Endothelial cell of umbilical vein (primary cell): ENCODE data around the gene CREBZF.

Source experiments
- EZH2 ChIP-seq: IDR thresholded peaks from 2 replicates; pipeline ENCODE4 v1.6.1; 2012; ENCODE audit warnings: borderline replicate concordance, low read depth, mild to moderate bottlenecking, moderate library complexity, low read length, inconsistent platforms; ENCODE audit not compliant: severe bottlenecking
- POLR2A ChIP-seq: IDR thresholded peaks from 2 replicates; pipeline ENCODE4 v1.6.1; 2012; ENCODE audit warnings: low read depth, mild to moderate bottlenecking, control low read depth, low read length
- TF ChIP-seq, protein P1 (sequence below), 2 donors: IDR thresholded peaks; 1 replicate in 1 of 2; 2 replicates in 1 of 2; pipeline ENCODE4 v1.5.1; 2011; ENCODE audit warnings: low read length in 2 of 2, mild to moderate bottlenecking in 2 of 2, moderate library complexity in 2 of 2, control low read depth in 1 of 2, inconsistent platforms in 1 of 2, low read depth in 1 of 2; ENCODE audit not compliant: insufficient read depth in 1 of 2; ENCODE audit errors: extremely low read depth in 1 of 2
- TF ChIP-seq, protein P2 (sequence below): IDR thresholded peaks from 2 replicates; pipeline ENCODE4 v1.6.1; 2011; ENCODE audit not compliant: insufficient read depth, insufficient read length

DNA sequence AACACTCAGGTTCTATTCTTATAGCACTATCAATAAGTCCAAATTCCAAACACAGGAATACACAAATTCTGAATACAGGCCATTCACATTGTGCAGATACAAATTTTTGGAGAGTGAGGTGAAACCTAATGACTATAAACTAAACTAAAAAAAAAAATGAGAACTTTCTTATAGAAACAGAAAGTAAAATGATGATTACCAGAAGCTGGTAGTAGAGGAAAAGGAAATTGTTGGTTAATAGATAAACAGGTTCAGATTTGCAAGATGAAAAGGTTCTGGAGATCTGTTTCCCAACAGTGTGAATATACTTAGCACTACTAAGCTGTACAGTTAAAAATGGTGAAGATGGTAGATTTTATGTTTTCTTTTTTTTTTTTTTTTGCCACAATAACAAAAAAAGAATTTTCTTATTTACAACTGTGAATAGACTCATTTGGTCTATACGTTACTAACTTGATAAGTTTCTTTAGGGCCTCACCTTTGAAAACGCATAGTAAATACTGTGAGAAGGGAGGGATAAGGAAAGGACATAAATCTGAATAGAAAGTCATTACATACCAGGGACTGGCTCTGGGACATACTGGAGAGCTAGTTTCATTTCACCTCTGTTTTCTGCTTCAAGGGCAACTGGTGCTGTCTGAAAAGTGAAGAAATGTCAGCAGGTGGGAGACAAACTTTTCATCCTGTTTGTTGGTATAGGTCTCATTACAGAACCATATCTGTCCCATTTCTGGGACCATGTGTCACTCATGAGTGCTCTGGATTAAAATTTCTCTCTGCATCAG lies 35.2 kb upstream of the CREBZF start:
- TF ChIP-seq, protein P1, sequence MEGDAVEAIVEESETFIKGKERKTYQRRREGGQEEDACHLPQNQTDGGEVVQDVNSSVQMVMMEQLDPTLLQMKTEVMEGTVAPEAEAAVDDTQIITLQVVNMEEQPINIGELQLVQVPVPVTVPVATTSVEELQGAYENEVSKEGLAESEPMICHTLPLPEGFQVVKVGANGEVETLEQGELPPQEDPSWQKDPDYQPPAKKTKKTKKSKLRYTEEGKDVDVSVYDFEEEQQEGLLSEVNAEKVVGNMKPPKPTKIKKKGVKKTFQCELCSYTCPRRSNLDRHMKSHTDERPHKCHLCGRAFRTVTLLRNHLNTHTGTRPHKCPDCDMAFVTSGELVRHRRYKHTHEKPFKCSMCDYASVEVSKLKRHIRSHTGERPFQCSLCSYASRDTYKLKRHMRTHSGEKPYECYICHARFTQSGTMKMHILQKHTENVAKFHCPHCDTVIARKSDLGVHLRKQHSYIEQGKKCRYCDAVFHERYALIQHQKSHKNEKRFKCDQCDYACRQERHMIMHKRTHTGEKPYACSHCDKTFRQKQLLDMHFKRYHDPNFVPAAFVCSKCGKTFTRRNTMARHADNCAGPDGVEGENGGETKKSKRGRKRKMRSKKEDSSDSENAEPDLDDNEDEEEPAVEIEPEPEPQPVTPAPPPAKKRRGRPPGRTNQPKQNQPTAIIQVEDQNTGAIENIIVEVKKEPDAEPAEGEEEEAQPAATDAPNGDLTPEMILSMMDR (IDR thresholded peaks at IDR 0.05; ENCODE audit: extremely low read depth in 1 of 2, insufficient read depth in 1 of 2, low read depth in 1 of 2, low read length in 2 of 2) = no peak
- TF ChIP-seq, protein P2, sequence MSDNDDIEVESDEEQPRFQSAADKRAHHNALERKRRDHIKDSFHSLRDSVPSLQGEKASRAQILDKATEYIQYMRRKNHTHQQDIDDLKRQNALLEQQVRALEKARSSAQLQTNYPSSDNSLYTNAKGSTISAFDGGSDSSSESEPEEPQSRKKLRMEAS = no peak
- TF ChIP-seq POLR2A (no peak), EZH2 (no peak)
